Measurements from ENCODE around the gene ZNF593.

The ZNF593 gene

GRCh38 chr1:26129778-26130177 is 39.9 kb upstream of the ZNF593 start:
- no peaks in the 10 kb centered on the region for H3K36me3 ChIP-seq (ENCODE audit: low read depth)
- ATAC-seq (ENCODE audit: low read depth) (no peak), DNase-seq (ENCODE audit: low spot score) (no peak)

GRCh38 chr1:26130695-26131094 is 39.0 kb upstream of the ZNF593 start:
- H3K4me1 ChIP-seq (ENCODE audit: insufficient read depth, poor library complexity, severe bottlenecking) = peaks cover 13% of the 10 kb centered on the region
- ATAC-seq (ENCODE audit: low read depth) (no peak), DNase-seq (ENCODE audit: low spot score) (no peak)
- no peak for TF ChIP-seq CTCF (IDR thresholded peaks at IDR 0.05; ENCODE audit: poor library complexity, severe bottlenecking)
- H3K4me3 ChIP-seq (ENCODE audit: severe bottlenecking) = no peak overlapping the region
- no peaks in the 10 kb centered on the region for H3K36me3 ChIP-seq (ENCODE audit: low read depth)
- no peaks in the 10 kb centered on the region for H3K27me3 ChIP-seq (ENCODE audit: insufficient read depth, poor library complexity, severe bottlenecking)
- no peak overlapping the region for H3K27ac ChIP-seq (ENCODE audit: poor library complexity, severe bottlenecking)
- peaks cover 4% of the 10 kb centered on the region for H3K9me3 ChIP-seq (ENCODE audit: severe bottlenecking)

More at GRCh38 chr1:26129778-26130177, 39.9 kb upstream of the ZNF593 start:
- Histone ChIP-seq H3K27me3 (ENCODE audit: insufficient read depth, poor library complexity, severe bottlenecking) (no peaks in the 10 kb centered on the region), H3K4me1 (ENCODE audit: insufficient read depth, poor library complexity, severe bottlenecking) (peaks cover 16% of the 10 kb centered on the region), H3K27ac (ENCODE audit: poor library complexity, severe bottlenecking) (no peak overlapping the region), H3K9me3 (ENCODE audit: severe bottlenecking) (no peaks in the 10 kb centered on the region), H3K4me3 (ENCODE audit: severe bottlenecking) (no peak overlapping the region)
- no peak for TF ChIP-seq CTCF (IDR thresholded peaks at IDR 0.05; ENCODE audit: poor library complexity, severe bottlenecking)

GRCh38 chr1:26132128-26132833 is 37.4 kb upstream of the ZNF593 start:
- Histone ChIP-seq H3K9me3 (ENCODE audit: severe bottlenecking) (peaks cover 4% of the 10 kb centered on the region), H3K4me3 (ENCODE audit: severe bottlenecking) (no peak overlapping the region), H3K4me1 (ENCODE audit: insufficient read depth, poor library complexity, severe bottlenecking) (no peaks in the 10 kb centered on the region), H3K27me3 (ENCODE audit: insufficient read depth, poor library complexity, severe bottlenecking) (no peaks in the 10 kb centered on the region), H3K36me3 (ENCODE audit: low read depth) (no peaks in the 10 kb centered on the region), H3K27ac (ENCODE audit: poor library complexity, severe bottlenecking) (no peak overlapping the region)
- TF ChIP-seq CTCF (IDR thresholded peaks at IDR 0.05; ENCODE audit: poor library complexity, severe bottlenecking) = no peak
- ATAC-seq (ENCODE audit: low read depth) (no peak), DNase-seq (ENCODE audit: low spot score) (no peak)

- Histone ChIP-seq H3K4me3 (ENCODE audit: severe bottlenecking) (no peak overlapping the region), H3K9me3 (ENCODE audit: severe bottlenecking) (peaks cover 4% of the 10 kb centered on the region), H3K36me3 (ENCODE audit: low read depth) (no peaks in the 10 kb centered on the region), H3K4me1 (ENCODE audit: insufficient read depth, poor library complexity, severe bottlenecking) (no peaks in the 10 kb centered on the region), H3K27ac (ENCODE audit: poor library complexity, severe bottlenecking) (no peak overlapping the region), H3K27me3 (ENCODE audit: insufficient read depth, poor library complexity, severe bottlenecking) (no peaks in the 10 kb centered on the region)
- ATAC-seq (ENCODE audit: low read depth) = no peak
- no peak for TF ChIP-seq CTCF (IDR thresholded peaks at IDR 0.05; ENCODE audit: poor library complexity, severe bottlenecking)
- DNase-seq (ENCODE audit: low spot score) = no peak
These were observed 36.9 kb upstream of the ZNF593 start for GRCh38 chr1:26132834-26133167.

GRCh38 chr1:26134466-26134865 is 35.2 kb upstream of the ZNF593 start:
- Histone ChIP-seq H3K4me1 (ENCODE audit: insufficient read depth, poor library complexity, severe bottlenecking) (no peaks in the 10 kb centered on the region), H3K27ac (ENCODE audit: poor library complexity, severe bottlenecking) (no peak overlapping the region), H3K9me3 (ENCODE audit: severe bottlenecking) (peaks cover 4% of the 10 kb centered on the region), H3K27me3 (ENCODE audit: insufficient read depth, poor library complexity, severe bottlenecking) (no peaks in the 10 kb centered on the region), H3K36me3 (ENCODE audit: low read depth) (no peaks in the 10 kb centered on the region), H3K4me3 (ENCODE audit: severe bottlenecking) (no peak overlapping the region)
- ATAC-seq (ENCODE audit: low read depth) (no peak), DNase-seq (ENCODE audit: low spot score) (no peak)
- TF ChIP-seq CTCF (IDR thresholded peaks at IDR 0.05; ENCODE audit: poor library complexity, severe bottlenecking) = no peak

All from RWPE2 (cell line).